HEK293 (cell line): ENCODE data around the gene RBM26.

ENCODE experiments used
- CTCF ChIA-PET: fragments of 350-600 bp; formaldehyde crosslinking; extraction: SDS; loops from one replicate; lab custom pipeline; 2021; ENCODE audit warnings: antibody characterized with exemption; lab: Yijun Ruan, JAX
- POLR2A ChIA-PET: fragments of 300-600 bp; formaldehyde crosslinking; extraction: SDS; loops from one replicate; lab custom pipeline; 2020; ENCODE audit warnings: antibody characterized with exemption, inconsistent platforms; lab: Yijun Ruan, JAX
- H3K27ac ChIP-seq: fragments of 200-500 bp; sonication (Bioruptor generic); 2 replicates; pipeline ENCODE4 v1.5.1; 2014; ENCODE audit warnings: low read depth, low read length, control low read depth, inconsistent platforms; ENCODE audit errors: extremely low read depth
- H3K36me3 ChIP-seq, 2 experiments: fragments of 200-500 bp in 1 of 2; sonication (Bioruptor generic) in 1 of 2; 1 replicate in 1 of 2; 2 replicates in 1 of 2; pipeline ENCODE4 v1.5.1; 2014 to 2017; ENCODE audit warnings: inconsistent platforms in 2 of 2, low read length in 2 of 2; ENCODE audit not compliant: control insufficient read depth in 2 of 2, insufficient read depth in 1 of 2
- H3K4me1 ChIP-seq: fragments of 200-500 bp; sonication (Bioruptor generic); 2 replicates; pipeline ENCODE4 v1.5.1; 2014; ENCODE audit warnings: mild to moderate bottlenecking, low read length, inconsistent platforms; ENCODE audit not compliant: control insufficient read depth, insufficient read depth
- H3K4me3 ChIP-seq: 2 replicates; pipeline ENCODE4 v1.5.1; 2011; ENCODE audit warnings: low read depth, mild to moderate bottlenecking, control low read depth, low read length, moderate library complexity
- H3K9me3 ChIP-seq: fragments of 200-500 bp; sonication (Bioruptor generic); 2 replicates; pipeline ENCODE4 v1.5.1; 2014; ENCODE audit warnings: low read depth, low read length, inconsistent platforms; ENCODE audit not compliant: control insufficient read depth, insufficient read depth
- GFI1B ChIP-seq: fragments of 450-650 bp; formaldehyde crosslinking; IDR thresholded peaks from 2 replicates; pipeline ENCODE4 v1.5.1; 2016; ENCODE audit warnings: missing biosample characterization, missing genetic modification characterization
- HIC1 ChIP-seq: fragments of 450-650 bp; formaldehyde crosslinking; IDR thresholded peaks from 2 replicates; pipeline ENCODE4 v1.5.1; 2016; ENCODE audit warnings: missing biosample characterization, missing genetic modification characterization
- PRDM4 ChIP-seq: fragments of 450-650 bp; formaldehyde crosslinking; IDR thresholded peaks from 2 replicates; pipeline ENCODE4 v1.5.1; 2017; ENCODE audit warnings: missing biosample characterization, missing genetic modification characterization
- ZFP37 ChIP-seq: fragments of 450-650 bp; formaldehyde crosslinking; IDR thresholded peaks from 2 replicates; pipeline ENCODE4 v1.5.1; 2016; ENCODE audit warnings: missing biosample characterization, missing genetic modification characterization
- ZFP41 ChIP-seq: fragments of 450-650 bp; formaldehyde crosslinking; IDR thresholded peaks from 2 replicates; pipeline ENCODE4 v1.5.1; 2016; ENCODE audit warnings: missing biosample characterization, missing genetic modification characterization, borderline replicate concordance
- ZNF10 ChIP-seq: fragments of 450-650 bp; formaldehyde crosslinking; IDR thresholded peaks from 2 replicates; pipeline ENCODE4 v1.5.1; 2017; ENCODE audit warnings: missing biosample characterization, missing genetic modification characterization
- ZNF140 ChIP-seq: fragments of 450-650 bp; formaldehyde crosslinking; IDR thresholded peaks from 2 replicates; pipeline ENCODE4 v1.5.1; 2016; ENCODE audit warnings: missing biosample characterization, missing genetic modification characterization
- ZNF16 ChIP-seq: fragments of 450-650 bp; formaldehyde crosslinking; IDR thresholded peaks from 2 replicates; pipeline ENCODE4 v1.5.1; 2016; ENCODE audit warnings: low read depth, missing biosample characterization, missing genetic modification characterization
- ZNF202 ChIP-seq: fragments of 450-650 bp; formaldehyde crosslinking; IDR thresholded peaks from 2 replicates; pipeline ENCODE4 v1.5.1; 2016; ENCODE audit warnings: missing biosample characterization, missing genetic modification characterization, borderline replicate concordance
- ZNF23 ChIP-seq: fragments of 450-650 bp; formaldehyde crosslinking; IDR thresholded peaks from 2 replicates; pipeline ENCODE4 v1.5.1; 2016; ENCODE audit warnings: missing biosample characterization, missing genetic modification characterization, borderline replicate concordance
- ZNF239 ChIP-seq: fragments of 450-650 bp; formaldehyde crosslinking; IDR thresholded peaks from 2 replicates; pipeline ENCODE4 v1.5.1; 2016; ENCODE audit warnings: missing biosample characterization, missing genetic modification characterization
- ZNF24 ChIP-seq: fragments of 450-650 bp; formaldehyde crosslinking; IDR thresholded peaks from 2 replicates; pipeline ENCODE4 v1.5.1; 2016; ENCODE audit warnings: missing biosample characterization, missing genetic modification characterization
- ZNF324 ChIP-seq: fragments of 450-650 bp; formaldehyde crosslinking; IDR thresholded peaks from 2 replicates; pipeline ENCODE4 v1.5.1; 2016; ENCODE audit warnings: missing biosample characterization, missing genetic modification characterization
- ZNF514 ChIP-seq: fragments of 450-650 bp; formaldehyde crosslinking; IDR thresholded peaks from 2 replicates; pipeline ENCODE4 v1.5.1; 2016; ENCODE audit warnings: missing biosample characterization, missing genetic modification characterization
- ZNF621 ChIP-seq: fragments of 450-650 bp; formaldehyde crosslinking; IDR thresholded peaks from 2 replicates; pipeline ENCODE4 v1.5.1; 2017; ENCODE audit warnings: missing biosample characterization, missing genetic modification characterization
- ZNF623 ChIP-seq: fragments of 450-650 bp; formaldehyde crosslinking; IDR thresholded peaks from 2 replicates; pipeline ENCODE4 v1.5.1; 2016; ENCODE audit warnings: missing biosample characterization, missing genetic modification characterization
- ZNF677 ChIP-seq: fragments of 450-650 bp; IDR thresholded peaks from 2 replicates; pipeline ENCODE4 v1.5.0; 2018; ENCODE audit warnings: missing biosample characterization, mild to moderate bottlenecking, missing genetic modification characterization, moderate library complexity
- ZNF707 ChIP-seq: fragments of 450-650 bp; formaldehyde crosslinking; IDR thresholded peaks from 2 replicates; pipeline ENCODE4 v1.5.1; 2016; ENCODE audit warnings: missing biosample characterization, missing genetic modification characterization
- ZNF747 ChIP-seq: fragments of 450-650 bp; formaldehyde crosslinking; IDR thresholded peaks from 2 replicates; pipeline ENCODE4 v1.5.1; 2016; ENCODE audit warnings: missing biosample characterization, missing genetic modification characterization
- ZNF837 ChIP-seq: fragments of 450-650 bp; formaldehyde crosslinking; IDR thresholded peaks from 2 replicates; pipeline ENCODE4 v1.5.1; 2016; ENCODE audit warnings: missing biosample characterization, missing genetic modification characterization
- ZSCAN18 ChIP-seq: fragments of 450-650 bp; formaldehyde crosslinking; IDR thresholded peaks from 2 replicates; pipeline ENCODE4 v1.5.1; 2016; ENCODE audit warnings: missing biosample characterization, missing genetic modification characterization
- ZSCAN30 ChIP-seq: fragments of 450-650 bp; IDR thresholded peaks from 2 replicates; pipeline ENCODE4 v1.5.1; 2018; ENCODE audit warnings: missing biosample characterization, mild to moderate bottlenecking, missing genetic modification characterization, moderate library complexity
- TF ChIP-seq, protein P1 (sequence below): fragments of 450-650 bp; IDR thresholded peaks from 2 replicates; pipeline ENCODE4 v1.5.1; 2018; ENCODE audit warnings: missing biosample characterization, mild to moderate bottlenecking, missing genetic modification characterization

The RBM26 gene

GRCh38 chr13:79432086-79432485 is 26.0 kb upstream of the RBM26 start:
- Histone ChIP-seq H3K36me3 (no peaks in the 10 kb centered on the region), H3K27ac (no peak overlapping the region), H3K9me3 (no peaks in the 10 kb centered on the region), H3K4me1 (no peaks in the 10 kb centered on the region)
- CTCF ChIA-PET = interaction anchor here (2.7 kb wide), 1 partner anchor 8 kb away, joined by 11 read pairs; no protein-coding TSS in a partner anchor
- POLR2A ChIA-PET = no interaction called here
- TF ChIP-seq ZNF837 (tag by site-specific recombination) (no peak), ZNF677 (tag by site-specific recombination) (no peak), ZNF202 (tag by site-specific recombination) (no peak), ZNF514 (tag by site-specific recombination) (no peak), ZNF24 (tag by site-specific recombination) (no peak), ZNF23 (tag by site-specific recombination) (no peak), ZFP41 (tag by site-specific recombination) (no peak)
- TF ChIP-seq, all 188 proteins: peak for 0
- H3K4me3 ChIP-seq = no peak overlapping the region

DNA sequence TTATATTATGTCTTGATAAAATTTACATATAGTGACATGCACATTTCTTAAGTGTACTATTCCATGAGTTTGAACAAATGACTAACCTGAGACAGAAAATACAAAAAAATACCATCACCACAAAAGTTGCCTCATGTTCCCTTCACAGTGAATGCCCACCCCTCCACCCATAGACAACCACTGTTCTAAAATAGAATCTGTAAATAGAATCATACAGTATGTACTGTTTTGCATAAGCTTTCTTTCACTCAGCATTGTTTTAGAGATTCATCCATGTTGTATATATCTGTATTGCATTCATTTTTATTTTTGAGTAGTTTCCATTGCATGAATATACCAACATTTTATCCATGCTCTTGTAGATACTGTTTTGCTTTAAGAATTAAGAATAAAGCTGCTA is 23.3 kb upstream of the RBM26 start:
- TF ChIP-seq, protein P1, sequence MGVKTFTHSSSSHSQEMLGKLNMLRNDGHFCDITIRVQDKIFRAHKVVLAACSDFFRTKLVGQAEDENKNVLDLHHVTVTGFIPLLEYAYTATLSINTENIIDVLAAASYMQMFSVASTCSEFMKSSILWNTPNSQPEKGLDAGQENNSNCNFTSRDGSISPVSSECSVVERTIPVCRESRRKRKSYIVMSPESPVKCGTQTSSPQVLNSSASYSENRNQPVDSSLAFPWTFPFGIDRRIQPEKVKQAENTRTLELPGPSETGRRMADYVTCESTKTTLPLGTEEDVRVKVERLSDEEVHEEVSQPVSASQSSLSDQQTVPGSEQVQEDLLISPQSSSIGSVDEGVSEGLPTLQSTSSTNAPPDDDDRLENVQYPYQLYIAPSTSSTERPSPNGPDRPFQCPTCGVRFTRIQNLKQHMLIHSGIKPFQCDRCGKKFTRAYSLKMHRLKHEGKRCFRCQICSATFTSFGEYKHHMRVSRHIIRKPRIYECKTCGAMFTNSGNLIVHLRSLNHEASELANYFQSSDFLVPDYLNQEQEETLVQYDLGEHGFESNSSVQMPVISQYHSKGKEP = no peak
- TF ChIP-seq ZNF239 (tag by site-specific recombination) (no peak), ZNF140 (tag by site-specific recombination) (no peak), ZNF324 (tag by site-specific recombination) (no peak), PRDM4 (tag by site-specific recombination) (no peak)
- ChIA-PET POLR2A (interaction anchor here (0.7 kb wide), 1 partner anchor 116 kb away, joined by 3 read pairs; no protein-coding TSS in a partner anchor), CTCF (interaction anchor here (1.1 kb wide), 1 partner anchor 49 kb away, joined by 3 read pairs; no protein-coding TSS in a partner anchor)
- Histone ChIP-seq H3K9me3 (no peaks in the 10 kb centered on the region), H3K4me1 (no peaks in the 10 kb centered on the region), H3K27ac (no peak overlapping the region), H3K4me3 (no peak overlapping the region), H3K36me3 (no peaks in the 10 kb centered on the region)

GRCh38 chr13:79427883-79428282 is 21.8 kb upstream of the RBM26 start:
- Histone ChIP-seq H3K36me3 (no peaks in the 10 kb centered on the region), H3K4me3 (no peak overlapping the region), H3K9me3 (no peaks in the 10 kb centered on the region), H3K4me1 (no peaks in the 10 kb centered on the region), H3K27ac (no peak overlapping the region)
- ChIA-PET CTCF (interaction anchor here (0.7 to 2.0 kb wide), 2 partner anchors 103 to 113 kb away, joined by 3 to 9 read pairs; no protein-coding TSS in a partner anchor), POLR2A (no interaction called here)
- TF ChIP-seq ZNF10 (tag by site-specific recombination) (no peak), ZSCAN30 (no peak), ZNF16 (tag by site-specific recombination) (no peak), HIC1 (tag by site-specific recombination) (no peak), ZNF707 (no peak), ZNF621 (tag by site-specific recombination) (no peak), ZNF623 (tag by site-specific recombination) (no peak), ZSCAN18 (tag by site-specific recombination) (no peak), ZFP37 (tag by site-specific recombination) (no peak), ZNF747 (tag by site-specific recombination) (no peak), GFI1B (no peak)
